HepG2 (cell line): ENCODE results near the gene SPATS2. TPM values are rescaled to one million over a fixed set of nuclear protein-coding genes. Genes with fewer than 3 reads are reported as not detected.

Experiments
- ATAC-seq: fragments of 200-7000 bp; cut with Tn5 transposase; 3 replicates; pipeline ENCODE4 v1.9.1; 2020; ENCODE audit warnings: mild to moderate bottlenecking, moderate library complexity
- BruUV-seq: library from RNA; stranded (reverse); fragments of 400-500 nt; replicated peaks from 2 replicates; lab custom pipeline; 2021; lab: Mats Ljungman, UMichigan
- CTCF ChIA-PET: fragments of 300-600 bp; formaldehyde crosslinking; extraction: SDS; loops from one replicate; lab custom pipeline; 2021; ENCODE audit warnings: low total read pairs, inconsistent platforms, low intra/inter-chr PET ratio; lab: Yijun Ruan, JAX
- POLR2A ChIA-PET: fragments of 350-600 bp; sonication (Branson Sonifier 250); formaldehyde crosslinking; loops from one replicate; lab custom pipeline; 2020; ENCODE audit warnings: antibody characterized with exemption, inconsistent platforms; lab: Yijun Ruan, JAX
- DNase-seq: peaks from one replicate; pipeline ENCODE4 v3.0.0-alpha.2; 2015; ENCODE audit warnings: low spot score
- FAIRE-seq: peaks from 3 replicates; lab custom pipeline; 2011; peaks lifted over from hg19 to GRCh38; lab: Jason Lieb, UNC
- H2AFZ ChIP-seq: one replicate; pipeline ENCODE4 v1.6.1; 2011; ENCODE audit warnings: low read length, inconsistent platforms
- H3K27ac ChIP-seq: fragments of 300-600 bp; 3 replicates; pipeline ENCODE4 v1.8.0; 2011; ENCODE audit warnings: mixed run types, mild to moderate bottlenecking, mixed read lengths, low read length, inconsistent platforms; ENCODE audit not compliant: insufficient read depth; ENCODE audit errors: extremely low read length
- H3K27me3 ChIP-seq, 2 experiments: fragments of 200-600 bp in 1 of 2; 2 replicates in 1 of 2; 3 replicates in 1 of 2; pipeline versions ENCODE4 v1.6.0 to v1.8.0; 2011; ENCODE audit warnings: low read length in 2 of 2, mild to moderate bottlenecking in 2 of 2, moderate library complexity in 2 of 2, inconsistent platforms in 1 of 2; ENCODE audit not compliant: insufficient read depth in 2 of 2, control insufficient read depth in 1 of 2
- H3K36me3 ChIP-seq, 2 experiments: fragments of 200-600 bp in 1 of 2; replicated peaks in 1 of 2; 2 replicates in 1 of 2; 3 replicates in 1 of 2; pipeline versions ENCODE4 v1.5.1 to v1.8.0; 2011; ENCODE audit warnings: low read length in 2 of 2, inconsistent platforms in 1 of 2; ENCODE audit not compliant: insufficient read depth in 2 of 2, control insufficient read depth in 1 of 2
- H3K4me1 ChIP-seq: 2 replicates; pipeline ENCODE4 v1.5.1; 2012; ENCODE audit warnings: low read length, inconsistent platforms; ENCODE audit not compliant: insufficient read depth
- H3K4me2 ChIP-seq: 2 replicates; pipeline ENCODE4 v1.6.0; 2011; ENCODE audit warnings: low read depth, low read length, inconsistent platforms
- H3K4me3 ChIP-seq, 3 experiments: fragments of 200-600 bp in 1 of 3; sonication (generic), shearing (Covaris generic) in 1 of 3; replicated peaks in 1 of 3; 2 replicates each; pipeline ENCODE4 v1.5.1; 2011 to 2016; ENCODE audit warnings: low read length in 3 of 3, inconsistent platforms in 2 of 3, low read depth in 2 of 3, mild to moderate bottlenecking in 2 of 3, control low read depth in 1 of 3, mixed read lengths in 1 of 3; ENCODE audit not compliant: insufficient read depth in 1 of 3
- H3K79me2 ChIP-seq: one replicate; pipeline ENCODE4 v1.6.1; 2011; ENCODE audit warnings: low read length, inconsistent platforms; ENCODE audit not compliant: insufficient read depth
- H3K9ac ChIP-seq: 2 replicates; pipeline ENCODE4 v1.6.0; 2011; ENCODE audit warnings: mild to moderate bottlenecking, low read depth, low read length, inconsistent platforms; ENCODE audit not compliant: insufficient read depth
- H3K9me3 ChIP-seq: 2 replicates; pipeline ENCODE4 v1.5.1; 2012; ENCODE audit warnings: mild to moderate bottlenecking, low read length
- H4K20me1 ChIP-seq: 2 replicates; pipeline ENCODE4 v1.6.0; 2011; ENCODE audit warnings: inconsistent platforms, mild to moderate bottlenecking, low read length, moderate library complexity; ENCODE audit not compliant: insufficient read depth
- ATF7-NPFF ChIP-seq: sonication (generic); formaldehyde crosslinking; IDR thresholded peaks from 2 replicates; pipeline ENCODE4 v1.8.1; 2023; ENCODE audit warnings: mild to moderate bottlenecking, low read depth, missing genetic modification reagents, moderate library complexity
- BCL6 ChIP-seq: IDR thresholded peaks from 2 replicates; pipeline ENCODE4 v1.6.1; 2016; ENCODE audit warnings: missing genetic modification reagents, missing compliant biosample characterization
- E2F2 ChIP-seq: sonication (generic); formaldehyde crosslinking; IDR thresholded peaks from 2 replicates; pipeline ENCODE4 v1.4.0; 2020; ENCODE audit warnings: missing genetic modification reagents, borderline replicate concordance
- GFI1 ChIP-seq: sonication (generic); formaldehyde crosslinking; IDR thresholded peaks from 2 replicates; pipeline ENCODE4 v1.5.0; 2020; ENCODE audit warnings: missing genetic modification reagents, mild to moderate bottlenecking, borderline replicate concordance
- HIVEP1 ChIP-seq: sonication (generic); formaldehyde crosslinking; IDR thresholded peaks from 2 replicates; pipeline ENCODE4 v1.4.0; 2020; ENCODE audit warnings: mild to moderate bottlenecking, missing genetic modification reagents
- HNRNPH1 ChIP-seq: fragments of 200-400 bp; formaldehyde crosslinking; optimal IDR thresholded peaks from 2 replicates; pipeline ENCODE3; 2017; ENCODE audit warnings: mild to moderate bottlenecking, low read depth, low read length
- KDM3A ChIP-seq: IDR thresholded peaks from 2 replicates; pipeline ENCODE4 v1.6.1; 2018; ENCODE audit warnings: low read depth, missing compliant biosample characterization
- NCOA1 ChIP-seq: sonication (generic); formaldehyde crosslinking; IDR thresholded peaks from 2 replicates; pipeline ENCODE4 v1.9.0; 2021; ENCODE audit warnings: missing genetic modification reagents
- RBFOX2 ChIP-seq: fragments of 200-400 bp; formaldehyde crosslinking; IDR thresholded peaks from 2 replicates; pipeline ENCODE4 v1.6.1; 2017; ENCODE audit warnings: low read depth, mild to moderate bottlenecking, low read length
- SUZ12 ChIP-seq: fragments of 150-350 bp; IDR thresholded peaks from 2 replicates; pipeline ENCODE4 v1.6.1; 2014; ENCODE audit warnings: low read depth, low read length
- ZNF558 ChIP-seq: sonication (generic); formaldehyde crosslinking; IDR thresholded peaks from 2 replicates; pipeline ENCODE4 v1.9.0; 2022; ENCODE audit warnings: mild to moderate bottlenecking, missing genetic modification reagents, borderline replicate concordance
- ZNF572 ChIP-seq: sonication (generic); formaldehyde crosslinking; IDR thresholded peaks from 2 replicates; pipeline ENCODE4 v1.5.1; 2020; ENCODE audit warnings: mild to moderate bottlenecking, missing genetic modification reagents
- ZNF891 ChIP-seq: sonication (generic); formaldehyde crosslinking; IDR thresholded peaks from 2 replicates; pipeline ENCODE4 v1.5.0; 2020; ENCODE audit warnings: mild to moderate bottlenecking, missing genetic modification reagents
- WGBS: methylation state at CpG from one replicate; pipeline ENCODE4 v1.1.6; 2017; ENCODE audit warnings: low lambda C conversion rate; 5-methylcytosine and 5-hydroxymethylcytosine counted together
- in situ Hi-C: cut with HindIII; loops from 2 replicates; pipeline ENCODE4 v1.10.0; 2017; ENCODE audit warnings: low pct_unique_long_range_greater_than_20kb; ENCODE audit not compliant: extremely low pct_ligation_motif_present
- intact Hi-C: fragments of 100-400 bp; cut with micrococcal nuclease; formaldehyde crosslinking; loops from one replicate; pipeline ENCODE4 v1.10.0; 2022; ENCODE audit not compliant: unreplicated experiment
- polyA plus RNA-seq, 8 experiments: library from polyadenylated mRNA; depleted of rRNA in 3 of 8; stranded (reverse) in 7 of 8; unstranded in 1 of 8; fragments of >200 nt; fragmentation: Illumina TruSeq in 4 of 8; extraction: Trizol in 4 of 8; gene quantifications; 2 replicates each; pipeline versions ENCODE4 v1.2.1 to v1.2.3, GENCODE V29; 2011 to 2016; ENCODE audit warnings: low read depth in 4 of 8, missing spikeins in 1 of 8, mixed read lengths in 1 of 8; ENCODE audit not compliant: insufficient read depth in 1 of 8
- total RNA-seq, 5 experiments: library from RNA; depleted of rRNA; stranded (reverse); fragments of >200 nt; fragmentation: Illumina TruSeq; extraction: Trizol; gene quantifications; 2 replicates each; pipeline ENCODE4 v1.2.3, GENCODE V29; 2016; ENCODE audit warnings: low read depth in 1 of 5
- TF ChIP-seq, protein P1 (sequence below): sonication (generic); formaldehyde crosslinking; IDR thresholded peaks from 2 replicates; pipeline ENCODE4 v1.5.0; 2020; ENCODE audit warnings: missing genetic modification reagents

The SPATS2 gene
- total and polyA plus RNA-seq, 2 of the 13 experiments (the other 11 are each of a cell fraction or from before 2014, with no cell fraction given): 19.3 to 28.1 TPM

- Histone ChIP-seq H3K9ac (peak overlapping the region; percentile 25; the same call in 1 of the 2 replicates), H3K4me1 (peaks cover 33% of the 10 kb centered on the region), H3K9me3 (no peaks in the 10 kb centered on the region), H3K4me3 (peak overlapping the region in 1 of 3 experiments; percentile 98; a peak in 2 of 6 replicates), H3K27me3 (no peaks in the 10 kb centered on the region; a peak in 1 of 5 replicates), H2AFZ (no peak overlapping the region), H4K20me1 (no peaks in the 10 kb centered on the region), H3K36me3 (peaks cover 14 to 47% of the 10 kb centered on the region in 2 experiments), H3K79me2 (peaks cover 27% of the 10 kb centered on the region), H3K4me2 (peak overlapping the region; percentile 80), H3K27ac (no peak overlapping the region)
- no TSS peak for BruUV-seq
- WGBS: 89% methylated on average over 7 of the region's 13 CpGs
- ChIA-PET POLR2A (interaction anchor here (2.6 kb wide), 1 partner anchor 15 kb away, joined by 11 read pairs; no protein-coding TSS in a partner anchor), CTCF (no interaction called here)
- FAIRE-seq (no peak), ATAC-seq (no peak), DNase-seq (no peak)
- TF ChIP-seq RBFOX2 (0 out of 2 replicates have a peak, but pooled peaks have one; percentile 27), BCL6 (CRISPR knock-in tag) (no peak)
- intact Hi-C loops (loop anchor here (5.0 kb wide), 2 partner anchors 56 to 569 kb away; partner anchors contain the start of genes DDN and PRPF40B), in situ Hi-C loops (no loop called here)
Measured at GRCh38 chr12:49566361-49566760, 199.1 kb downstream of the SPATS2 start.

DNA sequence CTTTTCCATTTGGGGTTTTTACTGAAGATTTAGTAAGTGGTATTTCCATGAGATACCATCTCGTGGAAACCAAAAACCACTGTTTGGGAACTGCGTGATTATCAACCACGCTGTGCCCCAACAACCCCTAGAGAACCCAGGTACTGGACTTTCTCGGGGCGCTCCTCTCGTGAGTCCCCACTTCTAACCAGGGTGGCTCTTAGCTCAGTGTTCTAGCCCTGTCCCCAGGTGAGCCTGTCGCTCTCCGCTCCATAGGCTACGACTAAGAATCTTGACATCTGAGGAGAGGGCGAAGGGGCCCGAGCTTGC, 200.0 kb downstream of the SPATS2 start:
- DNase-seq (no peak), FAIRE-seq (no peak), ATAC-seq (peak; percentile 26)
- peak overlapping the region; percentile 80 for H3K4me2 ChIP-seq
- no TSS peak for BruUV-seq
- H3K27ac ChIP-seq: peak overlapping the region; percentile 81
- H2AFZ ChIP-seq: no peak overlapping the region
- in situ Hi-C loops: no loop called here
- no peaks in the 10 kb centered on the region; a peak in 1 of 5 replicates for H3K27me3 ChIP-seq
- ChIA-PET POLR2A (interaction anchor here (0.9 to 2.6 kb wide), 5 partner anchors 13 to 244 kb away, joined by 3 to 11 read pairs (median 4); partner anchors contain the start of gene TROAP), CTCF (no interaction called here)
- 0% methylated on average over 6 of the region's 11 CpGs for WGBS
- H4K20me1 ChIP-seq: no peaks in the 10 kb centered on the region
- H3K4me3 ChIP-seq: peak overlapping the region; percentile 80 to 98 (median 85)
- no peak for TF ChIP-seq ZNF572 (CRISPR knock-in tag)
- no peak for TF ChIP-seq HIVEP1
- TF ChIP-seq ZNF891 (CRISPR knock-in tag): no peak
- no peak for TF ChIP-seq ZNF558
- TF ChIP-seq SUZ12: no peak
- 0 out of 2 replicates have a peak, but pooled peaks have one; percentile 31 for TF ChIP-seq NCOA1
- TF ChIP-seq, protein P1, sequence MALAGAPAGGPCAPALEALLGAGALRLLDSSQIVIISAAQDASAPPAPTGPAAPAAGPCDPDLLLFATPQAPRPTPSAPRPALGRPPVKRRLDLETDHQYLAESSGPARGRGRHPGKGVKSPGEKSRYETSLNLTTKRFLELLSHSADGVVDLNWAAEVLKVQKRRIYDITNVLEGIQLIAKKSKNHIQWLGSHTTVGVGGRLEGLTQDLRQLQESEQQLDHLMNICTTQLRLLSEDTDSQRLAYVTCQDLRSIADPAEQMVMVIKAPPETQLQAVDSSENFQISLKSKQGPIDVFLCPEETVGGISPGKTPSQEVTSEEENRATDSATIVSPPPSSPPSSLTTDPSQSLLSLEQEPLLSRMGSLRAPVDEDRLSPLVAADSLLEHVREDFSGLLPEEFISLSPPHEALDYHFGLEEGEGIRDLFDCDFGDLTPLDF (CRISPR knock-in tag): no peak
- no peak for TF ChIP-seq HNRNPH1
- 0 out of 2 replicates have a peak, but pooled peaks have one; percentile 16 for TF ChIP-seq ATF7-NPFF (CRISPR knock-in tag)
- no peak for TF ChIP-seq E2F2 (CRISPR knock-in tag)
- 0 out of 2 replicates have a peak, but pooled peaks have one; percentile 21 for TF ChIP-seq GFI1 (CRISPR knock-in tag)
- TF ChIP-seq KDM3A (CRISPR knock-in tag): no peak
- peak overlapping the region; percentile 87 for H3K9ac ChIP-seq
- peaks cover 27% of the 10 kb centered on the region for H3K79me2 ChIP-seq
- H3K9me3 ChIP-seq: no peaks in the 10 kb centered on the region
- peaks cover 34% of the 10 kb centered on the region for H3K4me1 ChIP-seq
- intact Hi-C loops: loop anchor here (5.0 kb wide), 2 partner anchors 55 to 570 kb away; partner anchors contain the start of genes DDN and PRPF40B
- peaks cover 12 to 38% of the 10 kb centered on the region in 2 experiments for H3K36me3 ChIP-seq
